ENCODE data around the gene CLMP.

Gene CLMP

DNA sequence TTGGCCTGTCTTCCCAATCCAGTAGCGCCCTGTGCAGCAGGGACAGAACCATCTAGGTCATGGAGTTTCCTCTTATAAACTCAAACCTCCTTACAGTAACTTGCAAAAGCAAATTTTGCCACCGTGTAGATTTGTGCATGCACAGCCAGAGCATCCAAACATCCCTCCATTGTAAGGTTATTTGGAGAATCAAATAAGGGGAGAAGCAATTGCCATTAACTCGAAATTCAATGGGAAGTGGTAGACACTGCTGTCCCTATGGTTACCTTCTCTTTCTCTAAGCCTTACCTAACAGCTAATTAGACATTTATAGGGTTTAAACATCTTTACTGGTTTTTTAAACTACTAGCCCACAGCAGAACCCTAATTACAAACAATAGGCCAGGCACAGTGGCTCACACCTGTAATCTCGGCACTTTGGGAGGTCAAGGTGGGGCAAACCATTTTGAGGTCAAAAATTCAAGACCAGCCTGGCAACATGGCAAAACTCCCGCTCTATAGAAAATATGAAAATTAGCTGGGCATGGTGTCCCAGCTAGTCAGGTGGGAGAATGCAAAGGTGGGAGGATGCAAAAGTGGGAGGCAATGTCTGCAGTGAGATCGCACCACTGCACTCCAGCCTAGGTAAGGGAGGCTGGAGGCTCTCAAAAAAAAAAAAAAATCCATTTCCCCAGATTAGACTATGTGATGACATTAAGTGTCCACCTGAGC, 139.7 kb downstream of the CLMP start:
- no peak for DNase-seq (ENCODE audit: low spot score)

DNA sequence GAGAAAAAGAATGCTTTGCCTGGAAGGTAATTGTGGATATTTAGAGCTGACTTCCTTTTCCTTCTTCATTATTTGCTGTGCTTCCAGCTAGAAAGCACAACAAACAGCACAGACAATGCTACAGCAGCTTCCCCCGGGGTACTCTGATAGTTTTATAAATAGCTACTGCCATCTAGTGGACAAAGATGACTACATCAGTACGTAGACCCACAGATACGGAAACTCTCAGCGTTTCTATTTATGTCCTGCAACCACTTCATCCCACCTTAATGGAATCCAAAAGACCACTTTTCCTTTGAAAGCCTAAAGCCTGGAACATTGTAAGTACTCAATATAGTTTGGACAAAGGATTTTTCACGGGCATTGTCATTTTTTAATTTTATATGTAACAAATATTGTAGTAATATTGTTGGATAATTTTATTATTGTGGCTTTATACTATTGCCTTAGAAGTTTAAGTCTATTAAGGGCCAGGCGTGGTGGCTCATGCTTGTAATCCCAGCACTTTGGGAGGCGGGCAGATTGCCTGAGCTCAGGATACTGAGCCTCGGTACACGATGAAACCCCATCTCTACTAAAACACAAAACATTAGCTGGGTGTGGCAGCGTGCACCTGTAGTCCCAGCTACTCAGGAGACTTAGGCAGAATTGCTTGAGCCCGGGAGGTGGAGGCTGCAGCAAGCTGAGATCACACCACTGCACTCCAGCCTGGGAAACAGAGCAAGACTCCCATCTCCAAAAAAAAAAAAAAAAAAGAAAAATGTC, 140.6 kb downstream of the CLMP start:
- DNase-seq (ENCODE audit: low spot score), result no peak

DNA sequence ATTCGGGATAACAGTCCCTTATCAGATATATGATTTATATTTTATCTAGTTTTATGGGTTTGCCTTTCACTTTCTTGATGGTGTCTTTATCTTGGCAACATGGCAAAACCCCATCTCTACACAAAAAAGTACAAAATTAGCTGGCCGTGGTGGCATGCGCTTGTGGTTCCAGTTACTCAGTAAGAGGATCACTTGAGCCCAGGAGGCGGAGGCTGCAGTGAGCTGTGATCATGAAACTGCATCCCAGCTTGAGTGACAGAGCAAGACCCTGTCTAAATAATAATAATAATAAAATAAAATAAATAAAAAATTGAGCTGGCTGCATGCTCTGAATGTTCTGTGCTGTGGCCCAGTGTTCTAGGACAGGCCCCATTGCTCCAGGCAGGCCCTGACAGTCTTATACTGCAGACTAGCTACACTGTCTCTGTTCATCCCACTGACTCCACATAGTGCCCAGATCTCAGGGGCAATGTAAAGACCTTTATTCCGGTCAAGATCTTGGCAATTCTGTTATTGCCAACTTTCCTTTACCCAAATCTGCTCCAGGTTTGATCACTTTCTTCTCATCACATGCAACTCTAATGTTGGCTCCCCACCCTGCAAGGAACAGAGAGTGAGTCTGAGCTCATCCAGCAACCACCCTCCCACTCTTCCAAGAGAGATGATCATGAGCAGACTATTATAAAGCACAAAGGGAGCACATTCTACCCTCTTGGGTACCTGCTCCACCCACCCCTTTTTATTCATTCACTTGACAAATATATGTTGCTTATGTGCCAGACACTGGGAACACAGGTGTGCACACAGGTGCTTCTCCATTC, 141.9 kb downstream of the CLMP start:
- no peak for DNase-seq (ENCODE audit: low spot score)

DNA sequence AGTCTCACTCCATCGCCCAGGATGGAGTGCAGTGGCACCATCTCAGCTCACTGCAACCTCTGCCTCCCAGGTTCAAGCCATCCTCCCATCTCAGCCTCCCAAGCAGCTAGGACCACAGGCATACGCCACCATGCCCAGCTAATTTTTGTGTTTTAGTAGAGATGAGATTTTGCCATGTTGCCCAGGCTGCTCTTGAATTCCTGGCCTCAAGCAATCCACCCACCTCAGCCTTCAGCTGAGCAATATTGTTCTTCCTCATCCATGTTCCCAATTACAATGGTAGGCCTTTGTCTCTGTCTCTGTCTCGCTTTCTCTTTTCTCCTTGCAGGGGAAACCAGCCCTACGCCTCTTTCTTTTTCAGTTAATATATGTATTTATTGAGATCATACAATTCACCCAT, 143.4 kb downstream of the CLMP start:
- no peak for DNase-seq (ENCODE audit: low spot score)

DNA sequence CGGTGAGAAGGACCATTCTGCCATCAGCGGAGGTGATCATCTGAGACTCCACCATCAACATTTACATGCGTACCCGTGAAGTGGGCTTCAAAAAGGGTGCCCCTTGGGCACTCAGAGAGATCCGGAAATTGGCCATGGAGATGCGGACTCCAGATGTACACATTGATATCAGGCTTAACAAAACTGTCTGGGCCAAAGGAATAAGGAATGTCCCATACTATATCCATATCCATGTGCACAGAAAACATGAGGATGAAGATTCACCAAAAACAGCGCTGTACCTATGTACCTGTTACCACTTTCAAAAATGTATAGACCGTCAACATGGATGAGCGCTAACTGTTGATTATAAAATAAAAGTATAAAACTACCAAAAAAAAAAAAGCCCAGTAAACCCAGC, 143.9 kb downstream of the CLMP start:
- DNase-seq (ENCODE audit: low spot score), result no peak

DNA sequence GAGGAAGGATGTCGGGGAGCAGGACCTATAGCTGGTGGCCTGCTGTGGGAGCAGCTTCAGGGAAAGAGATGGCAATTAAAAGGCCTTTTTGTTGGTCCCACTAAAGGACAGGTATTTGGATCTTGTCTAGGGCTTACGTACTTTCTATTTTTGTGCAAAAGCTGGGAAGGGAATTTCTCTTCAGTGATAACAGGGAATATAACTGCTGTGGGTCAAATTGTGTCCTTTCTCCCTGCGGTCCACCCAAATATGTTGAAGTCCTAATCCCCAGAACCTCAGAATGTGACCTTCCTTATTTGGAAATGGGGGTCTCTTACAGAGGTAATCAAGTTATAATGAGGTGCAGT, 147.1 kb downstream of the CLMP start:
- DNase-seq (ENCODE audit: low spot score), result no peak

DNA sequence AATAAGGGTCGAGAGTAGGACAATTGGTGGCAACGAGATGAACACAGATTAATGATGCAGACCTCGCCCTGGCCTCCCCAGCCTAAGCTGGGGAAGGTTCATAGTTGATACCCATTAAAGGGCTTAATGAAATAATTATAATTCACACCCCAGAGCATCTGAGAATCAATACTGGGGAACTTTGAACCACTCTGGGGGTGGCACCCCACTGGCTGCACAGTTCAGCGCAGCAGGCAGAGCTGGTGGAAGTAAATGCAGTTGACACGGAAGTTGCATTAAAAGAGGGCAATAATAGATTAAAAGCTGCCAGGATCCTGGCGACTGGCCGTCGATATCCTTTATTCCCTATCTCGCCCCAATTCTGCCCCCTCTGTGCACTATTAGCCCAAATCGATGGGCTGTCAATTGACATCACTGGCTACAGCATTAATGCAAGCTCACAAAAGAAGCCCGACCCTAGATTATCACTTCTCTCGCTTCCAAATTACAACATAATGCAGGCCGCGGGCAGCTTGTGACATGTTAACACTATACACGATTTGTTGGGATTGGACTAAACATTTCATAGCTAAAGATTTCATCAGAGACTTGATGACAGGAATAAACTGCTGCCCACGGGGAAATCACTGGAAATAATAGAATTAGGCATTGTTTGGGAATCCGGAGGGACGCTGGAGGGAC, 147.6 kb downstream of the CLMP start:
- DNase-seq (ENCODE audit: low spot score), result no peak

DNA sequence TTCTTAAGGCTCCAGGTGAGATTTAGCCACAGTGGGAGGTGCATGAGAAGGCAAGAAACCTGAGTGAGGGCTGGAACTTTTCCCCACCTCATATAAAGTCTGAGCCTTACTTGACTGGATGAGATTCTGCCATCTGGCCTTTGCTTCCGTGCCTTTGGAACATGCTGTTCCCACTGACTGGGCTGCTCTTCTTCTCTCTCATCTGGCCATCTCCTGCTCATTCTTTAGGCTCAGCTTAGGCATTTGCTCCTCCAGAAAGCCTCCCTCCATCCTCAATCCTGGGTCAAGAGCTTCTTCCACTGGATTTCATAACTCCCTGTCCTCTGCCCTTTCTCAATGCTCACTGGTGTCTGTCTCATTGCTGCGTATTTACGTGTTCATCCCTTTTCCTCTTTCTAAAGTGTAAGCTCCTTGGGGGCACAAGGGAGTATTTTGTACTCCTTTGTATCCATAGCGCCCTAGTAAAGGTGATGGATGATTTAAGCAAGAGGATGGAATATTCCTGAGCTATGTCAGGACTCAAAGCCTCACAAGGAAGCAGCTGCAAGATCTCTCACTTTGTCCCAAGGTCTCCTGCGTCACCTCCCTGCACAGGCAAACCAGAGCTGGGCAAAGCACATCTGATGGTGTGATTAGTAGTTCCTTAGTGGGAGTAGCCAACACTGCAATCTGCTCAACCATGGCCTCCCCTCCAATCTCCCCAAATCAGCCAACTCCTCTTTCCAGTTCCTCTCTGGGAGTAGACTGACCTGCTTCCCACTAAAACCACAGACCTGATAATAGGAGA, 148.4 kb downstream of the CLMP start:
- DNase-seq (ENCODE audit: low spot score), result no peak

DNA sequence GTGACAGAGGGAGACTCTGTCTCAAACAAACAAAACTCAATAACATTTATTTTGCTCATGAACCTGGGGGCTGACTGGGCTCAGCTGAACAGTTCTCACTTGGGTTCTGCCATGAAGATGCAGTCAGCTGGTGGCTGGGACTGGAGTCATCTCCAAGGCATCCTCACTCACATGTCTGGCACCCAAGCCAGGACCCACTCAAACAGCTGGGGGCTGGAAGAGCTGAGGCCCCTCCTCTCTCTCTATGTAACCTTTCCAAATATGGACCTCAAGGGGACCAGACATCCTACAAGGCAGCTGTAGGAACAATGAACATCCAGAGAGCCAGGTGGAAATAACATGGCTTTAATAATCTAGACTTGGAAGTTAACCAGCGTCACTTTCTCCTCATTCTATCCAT, 149.9 kb downstream of the CLMP start:
- DNase-seq (ENCODE audit: low spot score), result no peak

DNA sequence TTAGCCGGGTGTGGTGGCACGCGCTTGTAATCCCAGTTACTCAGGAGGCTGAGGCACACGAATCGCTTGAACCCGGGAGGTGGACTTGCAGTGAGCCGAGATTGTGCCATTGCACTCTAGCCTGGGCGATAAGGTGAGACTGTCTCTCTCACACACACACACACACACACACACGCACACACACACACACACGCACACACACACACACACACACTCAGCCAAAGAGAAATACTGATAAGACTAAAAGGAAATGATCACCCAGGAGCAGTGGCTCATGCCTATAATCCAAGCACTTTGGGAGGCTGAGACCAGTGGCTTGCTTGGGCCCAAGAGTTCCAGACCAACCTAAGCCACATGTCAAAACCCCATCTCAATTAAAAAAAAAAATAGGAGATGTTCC, 153.9 kb downstream of the CLMP start:
- no peak for DNase-seq (ENCODE audit: low spot score)

DNA sequence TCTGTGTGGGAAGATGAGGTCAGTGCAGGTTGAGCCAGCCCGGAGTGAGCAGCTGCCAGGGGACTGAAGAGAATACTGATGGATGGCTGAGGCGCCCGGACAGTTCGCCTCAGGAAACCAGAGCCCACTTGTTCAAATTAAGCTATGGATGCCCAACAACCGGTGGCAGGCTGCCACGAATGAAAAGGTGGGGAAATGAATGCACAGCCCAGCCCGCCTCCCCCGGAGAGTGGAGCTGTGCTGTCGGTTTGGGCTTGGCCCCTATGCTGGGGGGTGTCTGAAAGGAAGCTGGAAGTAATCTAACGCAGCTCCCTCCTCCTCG, 155.0 kb downstream of the CLMP start:
- no peak for DNase-seq (ENCODE audit: low spot score)

DNA sequence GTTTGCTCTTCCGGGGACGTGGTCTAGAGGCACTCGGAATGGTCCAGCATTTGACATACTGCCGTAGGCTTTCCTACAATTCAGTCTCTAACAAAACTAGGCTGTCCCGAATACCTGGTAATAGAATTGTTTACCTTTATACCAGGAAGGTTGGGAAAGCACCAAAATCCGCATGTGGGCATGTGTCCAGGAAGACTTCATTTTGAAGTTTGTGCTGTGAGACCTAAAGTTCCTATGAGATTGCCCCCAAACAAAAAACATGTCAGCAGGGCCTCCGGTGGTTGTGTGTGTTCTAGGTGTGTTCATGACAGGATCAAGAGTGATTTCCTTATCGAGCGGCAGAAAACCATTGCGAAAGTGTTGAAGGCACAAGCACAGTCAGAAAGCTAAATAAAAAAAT, 159.2 kb downstream of the CLMP start:
- DNase-seq (ENCODE audit: low spot score), result no peak

DNA sequence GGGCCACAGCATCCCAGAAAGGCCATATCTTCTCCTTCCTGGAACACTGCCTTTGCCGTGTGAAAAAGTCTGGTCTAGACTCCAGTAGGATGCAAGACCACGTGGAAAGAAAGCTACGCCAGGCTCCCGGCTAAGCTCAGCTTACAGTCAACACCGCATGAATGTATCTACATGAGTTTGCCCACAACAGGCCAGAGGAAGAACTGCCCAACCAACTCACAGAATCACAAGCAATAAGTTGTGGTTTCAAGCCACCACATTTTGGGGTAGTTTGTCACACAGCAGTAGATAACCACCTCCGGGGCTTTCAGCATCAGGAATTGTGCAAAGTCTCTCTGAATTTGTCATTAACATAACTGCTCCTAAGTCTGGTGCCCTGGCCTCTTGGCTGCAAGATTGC, 160.5 kb downstream of the CLMP start:
- DNase-seq (ENCODE audit: low spot score), result no peak

DNA sequence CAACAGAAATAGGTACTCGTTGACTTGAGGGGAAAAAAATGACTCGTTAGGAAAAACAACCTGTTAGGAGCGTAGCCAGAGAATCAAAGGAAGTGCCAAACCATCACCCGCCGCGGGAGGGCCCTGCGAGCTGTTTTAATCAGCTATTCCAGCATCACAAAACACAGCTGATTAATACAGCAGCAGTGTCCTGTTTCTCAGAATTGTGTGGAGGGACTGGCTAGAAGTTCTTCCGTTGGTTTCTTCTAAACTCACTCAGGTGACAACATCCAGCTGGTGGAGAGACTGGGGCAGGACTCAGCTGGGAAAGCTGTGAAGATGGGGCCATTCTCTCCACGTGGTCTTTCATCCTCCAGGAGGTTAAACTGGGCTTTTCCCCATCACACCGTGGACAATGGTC, 161.2 kb downstream of the CLMP start:
- no peak for DNase-seq (ENCODE audit: low spot score)

DNA sequence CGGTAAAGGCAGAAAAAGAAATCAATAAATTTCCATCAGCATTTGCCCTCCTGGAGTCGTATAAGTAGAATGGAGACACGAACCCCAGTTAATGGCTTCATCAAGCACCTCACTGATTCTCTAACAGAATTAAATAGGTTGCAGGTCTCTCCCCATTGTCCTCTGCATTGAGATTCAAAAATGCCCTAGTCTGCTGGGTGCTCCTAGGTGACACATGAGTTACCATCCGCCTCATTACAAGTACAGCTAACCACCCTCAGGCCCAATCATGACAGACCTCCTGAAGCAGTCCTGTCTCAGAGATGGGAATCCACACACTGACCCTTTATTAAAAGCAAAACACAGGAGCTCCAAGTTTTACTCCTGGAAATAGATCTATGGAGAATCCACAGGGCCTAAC, 164.5 kb downstream of the CLMP start:
- no peak for DNase-seq (ENCODE audit: low spot score)

DNA sequence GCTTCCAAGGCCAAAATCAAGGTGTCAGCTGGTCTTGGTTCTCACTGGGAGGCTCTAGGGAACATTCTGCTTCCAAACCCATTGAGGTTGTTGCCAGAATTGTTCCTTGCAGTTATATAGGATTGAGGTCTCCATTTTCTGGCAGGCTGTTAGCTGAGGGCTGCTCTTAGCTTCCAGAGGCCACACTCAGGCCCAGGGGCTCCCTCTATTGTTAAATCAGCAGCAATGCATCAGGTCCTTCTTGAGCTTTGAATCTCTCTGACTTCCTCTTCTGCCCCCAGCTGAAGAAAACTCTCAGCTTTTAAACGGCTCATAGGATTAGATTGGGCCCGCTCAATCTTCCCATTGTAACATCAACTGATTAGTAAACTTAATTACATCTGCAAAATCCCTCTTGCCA, 174.1 kb downstream of the CLMP start:
- no peak for DNase-seq (ENCODE audit: low spot score)
